GM23248 (cell line): ENCODE data around the gene NTNG2. TPM values are rescaled to one million over a fixed set of nuclear protein-coding genes. Genes with fewer than 3 reads are reported as not detected.

Experiments
- DNase-seq: peaks from one replicate; pipeline ENCODE4 v3.0.0-alpha.2; 2015
- H2AFZ ChIP-seq: fragments of 200-600 bp; sonication (generic); 2 replicates; pipeline ENCODE4 v1.6.1; 2016; ENCODE audit warnings: antibody characterized with exemption
- H3F3A ChIP-seq: fragments of 200-600 bp; sonication (generic); 2 replicates; pipeline ENCODE4 v1.6.1; 2016; ENCODE audit warnings: mild to moderate bottlenecking, antibody characterized with exemption, mixed run types; ENCODE audit not compliant: insufficient read depth
- H3K27ac ChIP-seq: fragments of 200-600 bp; sonication (generic); 2 replicates; pipeline ENCODE4 v1.5.1; 2016; ENCODE audit warnings: mild to moderate bottlenecking
- H3K27me3 ChIP-seq: fragments of 200-600 bp; sonication (generic); replicated peaks from 2 replicates; pipeline ENCODE4 v1.6.1; 2016; ENCODE audit warnings: mild to moderate bottlenecking; ENCODE audit not compliant: insufficient read depth
- H3K36me3 ChIP-seq: fragments of 200-600 bp; sonication (generic); 2 replicates; pipeline ENCODE4 v1.6.1; 2016; ENCODE audit warnings: low read depth, mild to moderate bottlenecking
- H3K4me1 ChIP-seq: fragments of 200-600 bp; sonication (generic); 2 replicates; pipeline ENCODE4 v1.6.1; 2016; ENCODE audit warnings: mild to moderate bottlenecking; ENCODE audit not compliant: insufficient read depth
- H3K4me2 ChIP-seq: fragments of 200-600 bp; sonication (generic); one replicate; pipeline ENCODE4 v1.6.1; 2016; ENCODE audit warnings: mild to moderate bottlenecking; ENCODE audit not compliant: unreplicated experiment
- H3K4me3 ChIP-seq: fragments of 200-600 bp; sonication (generic); 2 replicates; pipeline ENCODE4 v1.5.1; 2016; ENCODE audit warnings: mild to moderate bottlenecking
- H3K79me2 ChIP-seq: fragments of 200-600 bp; sonication (generic); 2 replicates; pipeline ENCODE4 v1.6.1; 2016; ENCODE audit warnings: mild to moderate bottlenecking; ENCODE audit not compliant: insufficient read depth
- H3K9ac ChIP-seq: fragments of 200-600 bp; sonication (generic); 2 replicates; pipeline ENCODE4 v1.6.1; 2016; ENCODE audit warnings: mild to moderate bottlenecking
- H3K9me2 ChIP-seq: fragments of 200-600 bp; sonication (generic); 2 replicates; pipeline ENCODE4 v1.6.1; 2016; ENCODE audit warnings: mixed run types, mild to moderate bottlenecking, moderate library complexity; ENCODE audit not compliant: insufficient read depth
- H3K9me3 ChIP-seq: fragments of 200-600 bp; sonication (generic); one replicate; pipeline ENCODE4 v1.6.1; 2017; ENCODE audit warnings: low read depth
- H4K20me1 ChIP-seq: fragments of 200-600 bp; sonication (generic); 2 replicates; pipeline ENCODE4 v1.6.0; 2016; ENCODE audit not compliant: insufficient read depth
- EZH2 ChIP-seq: fragments of 200-600 bp; sonication (generic); IDR thresholded peaks from 2 replicates; pipeline ENCODE4 v1.6.1; 2018; ENCODE audit warnings: antibody characterized with exemption, mild to moderate bottlenecking; ENCODE audit not compliant: insufficient read depth, poor library complexity, severe bottlenecking
- EZH2phosphoT487 ChIP-seq: fragments of 200-600 bp; sonication (generic); IDR thresholded peaks from 2 replicates; pipeline ENCODE4 v1.6.1; 2018; ENCODE audit warnings: antibody characterized with exemption, moderate library complexity, mild to moderate bottlenecking, low read depth; ENCODE audit not compliant: insufficient read depth
- WGBS, 2 experiments: methylation state at CpG; one replicate each; pipeline ENCODE4 v1.1.6; 2015 to 2017; ENCODE audit warnings: low lambda C conversion rate in 2 of 2, low coverage in 1 of 2; ENCODE audit errors: missing lambda C conversion rate in 2 of 2; 5-methylcytosine and 5-hydroxymethylcytosine counted together
- in situ Hi-C: fragments of 300-500 bp; cut with MboI; formaldehyde crosslinking; loops from 2 replicates; pipeline ENCODE4 v1.15.0; 2020
- polyA plus RNA-seq: library from polyadenylated mRNA; unstranded; fragments of >200 nt; fragmentation: Nextera tagmentation; extraction: Ambion mirVana; gene quantifications from 2 replicates; pipeline ENCODE4 v1.2.1, GENCODE V29; 2016
- total RNA-seq: library from RNA; depleted of rRNA; stranded (reverse); fragments of >200 nt; shearing (Covaris generic); gene quantifications from 2 replicates; pipeline ENCODE4 v1.2.3, GENCODE V29; 2014

NTNG2 gene
- total and polyA plus RNA-seq, 2 experiments from 2014 or later, result 0.13 to 1.5 TPM

GRCh38 chr9:132214027-132214622 lies 52.3 kb downstream of the NTNG2 start:
- Histone ChIP-seq H3K27me3 (peaks cover 5% of the 10 kb centered on the region; the same call in 1 of the 2 replicates), H4K20me1 (no peaks in the 10 kb centered on the region), H3K36me3 (no peaks in the 10 kb centered on the region), H3F3A (no peaks in the 10 kb centered on the region), H3K4me2 (peak overlapping the region; percentile 11), H3K4me3 (no peak overlapping the region), H3K4me1 (peaks cover 11% of the 10 kb centered on the region; the same call in 1 of the 2 replicates), H3K79me2 (no peaks in the 10 kb centered on the region), H2AFZ (no peak overlapping the region), H3K27ac (peak overlapping the region; percentile 47), H3K9me3 (no peaks in the 10 kb centered on the region), H3K9ac (peak overlapping the region; percentile 59), H3K9me2 (no peaks in the 10 kb centered on the region)
- no peak for TF ChIP-seq EZH2phosphoT487
- no peak for TF ChIP-seq EZH2
- in situ Hi-C loops, result no loop called here
- peak; percentile 95 for DNase-seq
- 31 to 39% methylated on average over 10 to 18 of the region's 18 CpGs for WGBS, 2 experiments

GRCh38 chr9:132216861-132217619 lies 55.2 kb downstream of the NTNG2 start:
- Histone ChIP-seq H3K36me3 (no peaks in the 10 kb centered on the region), H3K4me2 (no peak overlapping the region), H3K27ac (no peak overlapping the region), H3K4me3 (no peak overlapping the region), H3K9me3 (no peaks in the 10 kb centered on the region), H3K79me2 (no peaks in the 10 kb centered on the region), H3K9ac (no peak overlapping the region), H3F3A (no peaks in the 10 kb centered on the region), H3K9me2 (no peaks in the 10 kb centered on the region), H3K4me1 (peaks cover 11% of the 10 kb centered on the region; the same call in 1 of the 2 replicates), H2AFZ (no peak overlapping the region), H4K20me1 (no peaks in the 10 kb centered on the region), H3K27me3 (peaks cover 20% of the 10 kb centered on the region; the same call in 1 of the 2 replicates)
- DNase-seq, result peak; percentile 28
- in situ Hi-C loops, result no loop called here
- TF ChIP-seq EZH2 (no peak), EZH2phosphoT487 (no peak)
- 52 to 57% methylated on average over 10 of the region's 10 CpGs for WGBS, 2 experiments

- H3K27me3 ChIP-seq, result peaks cover 28% of the 10 kb centered on the region
- no peak overlapping the region for H3K4me3 ChIP-seq
- H3K36me3 ChIP-seq, result no peaks in the 10 kb centered on the region
- H2AFZ ChIP-seq, result no peak overlapping the region
- no peaks in the 10 kb centered on the region for H3K9me2 ChIP-seq
- no peak overlapping the region for H3K4me2 ChIP-seq
- no peak overlapping the region for H3K27ac ChIP-seq
- no peak overlapping the region for H3K9ac ChIP-seq
- H4K20me1 ChIP-seq, result no peaks in the 10 kb centered on the region
- H3K9me3 ChIP-seq, result no peaks in the 10 kb centered on the region
- H3K79me2 ChIP-seq, result no peaks in the 10 kb centered on the region
- no peak for DNase-seq
- WGBS, 2 experiments, result 68 to 71% methylated on average over 8 of the region's 8 CpGs
- no peaks in the 10 kb centered on the region for H3F3A ChIP-seq
- TF ChIP-seq EZH2 (no peak), EZH2phosphoT487 (no peak)
- H3K4me1 ChIP-seq, result peaks cover 11% of the 10 kb centered on the region; the same call in 1 of the 2 replicates
- in situ Hi-C loops, result no loop called here
These were observed 56.4 kb downstream of the NTNG2 start for GRCh38 chr9:132218208-132218607.

- Histone ChIP-seq H3K27ac (no peak overlapping the region), H2AFZ (no peak overlapping the region), H3K9me2 (no peaks in the 10 kb centered on the region), H3K79me2 (no peaks in the 10 kb centered on the region), H4K20me1 (no peaks in the 10 kb centered on the region), H3F3A (no peaks in the 10 kb centered on the region), H3K9me3 (no peaks in the 10 kb centered on the region), H3K27me3 (peaks cover 50% of the 10 kb centered on the region), H3K4me1 (no peaks in the 10 kb centered on the region), H3K4me3 (no peak overlapping the region), H3K4me2 (no peak overlapping the region), H3K36me3 (no peaks in the 10 kb centered on the region), H3K9ac (no peak overlapping the region)
- WGBS, 2 experiments, result 77 to 88% methylated on average over 6 of the region's 6 CpGs
- in situ Hi-C loops, result loop anchor here (10.0 kb wide), 1 partner anchor 217 kb away; no protein-coding TSS in a partner anchor
- DNase-seq, result no peak
- no peak for TF ChIP-seq EZH2phosphoT487
- TF ChIP-seq EZH2, result no peak
These were observed 60.1 kb downstream of the NTNG2 start for GRCh38 chr9:132221941-132222340.
